Kidney (tissue), 14 donors: Measurements from ENCODE around the gene ANO6. TPM values are rescaled to one million over a fixed set of nuclear protein-coding genes. Genes with fewer than 3 reads are reported as not detected.

ENCODE experiments used
- DNase-seq, 5 donors: peaks; one replicate each; pipeline ENCODE4 v3.0.0-alpha.2; 2013 to 2020
- FAIRE-seq: peaks from 2 replicates; lab custom pipeline; 2012; peaks lifted over from hg19 to GRCh38; lab: Jason Lieb, UNC
- H3K27ac ChIP-seq, 2 donors: one replicate each; pipeline ENCODE4 v1.7.0; 2013; ENCODE audit warnings: low read depth in 2 of 2, low read length in 2 of 2, inconsistent platforms in 1 of 2
- H3K27me3 ChIP-seq: one replicate; pipeline ENCODE4 v1.7.1; 2013; ENCODE audit warnings: low read length, inconsistent platforms; ENCODE audit not compliant: control insufficient read depth, insufficient read depth
- H3K36me3 ChIP-seq, 3 donors: one replicate each; pipeline versions ENCODE4 v1.7.0 to v1.7.1; 2013; ENCODE audit warnings: low read length in 3 of 3, control low read depth in 1 of 3, inconsistent platforms in 1 of 3; ENCODE audit not compliant: insufficient read depth in 3 of 3, control insufficient read depth in 2 of 3
- H3K4me1 ChIP-seq, 3 donors: one replicate each; pipeline versions ENCODE4 v1.7.0 to v1.7.1; 2013; ENCODE audit warnings: low read length in 3 of 3, inconsistent platforms in 1 of 3, low read depth in 1 of 3; ENCODE audit not compliant: control insufficient read depth in 2 of 3, insufficient read depth in 2 of 3
- H3K4me3 ChIP-seq, 3 donors: one replicate each; pipeline versions ENCODE4 v1.7.0 to v1.8.1; 2013; ENCODE audit warnings: low read length in 3 of 3, control low read depth in 1 of 3, inconsistent platforms in 1 of 3
- H3K9ac ChIP-seq, 3 donors: one replicate each; pipeline versions ENCODE4 v1.7.0 to v1.7.1; 2013; ENCODE audit warnings: low read length in 3 of 3, control low read depth in 1 of 3, inconsistent platforms in 1 of 3
- H3K9me3 ChIP-seq, 3 donors: one replicate each; pipeline versions ENCODE4 v1.7.0 to v1.7.1; 2013; ENCODE audit warnings: low read length in 3 of 3, control low read depth in 1 of 3, inconsistent platforms in 1 of 3; ENCODE audit not compliant: control insufficient read depth in 2 of 3, insufficient read depth in 1 of 3
- intact Hi-C: fragments of 100-400 bp; cut with DNase I; formaldehyde crosslinking; loops from one replicate; pipeline ENCODE4 v1.11.1; 2022
- polyA plus RNA-seq: library from polyadenylated mRNA; stranded (reverse); fragments of 350-450 nt; fragmentation: Illumina TruSeq; extraction: RNeasy Lipid Tissue Mini Kit (QIAGEN cat#74804); gene quantifications from one replicate; pipeline ENCODE4 v1.2.3, GENCODE V29; 2014; ENCODE audit warnings: low read depth, low replicate concordance; ENCODE audit not compliant: insufficient read depth
- total RNA-seq: library from RNA; stranded (reverse); fragmentation: NEBNext Ultra II Directional; extraction: Animal tissue kit (Norgen Biotek cat#: 25700); gene quantifications from one replicate; pipeline ENCODE4 v1.2.1, GENCODE V29; 2021
- TF ChIP-seq, protein P1 (sequence below): IDR thresholded peaks from 3 replicates; pipeline ENCODE4 v1.5.1; 2012; ENCODE audit warnings: mild to moderate bottlenecking, moderate library complexity, borderline replicate concordance; ENCODE audit not compliant: insufficient read depth; ENCODE audit errors: extremely low read depth
- donor health status: control.
- donor health status: control.
- donor health status: control.
- donor health status: control.
- donor health status: control.
- donor health status: DM: yes; HTN: yes; CAD: no.
- donor health status: Normal renal cell carcinoma (clear cell type).

The ANO6 gene
- total and polyA plus RNA-seq, 2 donors from 2014 or later = 17.2 to 46.3 TPM

DNA sequence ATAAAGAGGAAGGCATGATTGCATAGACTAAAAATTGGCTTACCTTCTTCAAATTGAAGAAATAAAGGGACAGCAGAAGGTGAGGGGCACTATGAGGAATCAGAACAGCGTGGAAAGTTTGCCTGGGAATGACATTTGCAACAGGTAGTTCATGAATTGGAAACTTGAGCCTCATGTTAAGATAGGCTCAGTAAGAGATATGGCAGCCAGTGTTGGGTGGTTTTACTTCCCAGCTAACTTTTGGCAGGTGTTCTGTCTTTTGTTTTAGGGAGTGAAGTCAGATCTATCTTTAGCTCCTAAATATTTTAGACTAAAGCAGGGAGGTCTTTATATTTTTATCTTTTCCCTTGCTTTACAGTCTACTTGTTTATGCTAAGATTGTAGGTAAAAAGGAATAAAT is 122.4 kb downstream of the ANO6 start:
- FAIRE-seq (no peak), DNase-seq (no peak)
- Histone ChIP-seq H3K27me3 (no peaks in the 10 kb centered on the region), H3K27ac (no peak overlapping the region), H3K4me1 (no peaks in the 10 kb centered on the region), H3K36me3 (no peaks in the 10 kb centered on the region), H3K9ac (no peak overlapping the region), H3K4me3 (no peak overlapping the region), H3K9me3 (no peaks in the 10 kb centered on the region)
- TF ChIP-seq, protein P1, sequence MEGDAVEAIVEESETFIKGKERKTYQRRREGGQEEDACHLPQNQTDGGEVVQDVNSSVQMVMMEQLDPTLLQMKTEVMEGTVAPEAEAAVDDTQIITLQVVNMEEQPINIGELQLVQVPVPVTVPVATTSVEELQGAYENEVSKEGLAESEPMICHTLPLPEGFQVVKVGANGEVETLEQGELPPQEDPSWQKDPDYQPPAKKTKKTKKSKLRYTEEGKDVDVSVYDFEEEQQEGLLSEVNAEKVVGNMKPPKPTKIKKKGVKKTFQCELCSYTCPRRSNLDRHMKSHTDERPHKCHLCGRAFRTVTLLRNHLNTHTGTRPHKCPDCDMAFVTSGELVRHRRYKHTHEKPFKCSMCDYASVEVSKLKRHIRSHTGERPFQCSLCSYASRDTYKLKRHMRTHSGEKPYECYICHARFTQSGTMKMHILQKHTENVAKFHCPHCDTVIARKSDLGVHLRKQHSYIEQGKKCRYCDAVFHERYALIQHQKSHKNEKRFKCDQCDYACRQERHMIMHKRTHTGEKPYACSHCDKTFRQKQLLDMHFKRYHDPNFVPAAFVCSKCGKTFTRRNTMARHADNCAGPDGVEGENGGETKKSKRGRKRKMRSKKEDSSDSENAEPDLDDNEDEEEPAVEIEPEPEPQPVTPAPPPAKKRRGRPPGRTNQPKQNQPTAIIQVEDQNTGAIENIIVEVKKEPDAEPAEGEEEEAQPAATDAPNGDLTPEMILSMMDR = no peak
- intact Hi-C loops = no loop called here

DNA sequence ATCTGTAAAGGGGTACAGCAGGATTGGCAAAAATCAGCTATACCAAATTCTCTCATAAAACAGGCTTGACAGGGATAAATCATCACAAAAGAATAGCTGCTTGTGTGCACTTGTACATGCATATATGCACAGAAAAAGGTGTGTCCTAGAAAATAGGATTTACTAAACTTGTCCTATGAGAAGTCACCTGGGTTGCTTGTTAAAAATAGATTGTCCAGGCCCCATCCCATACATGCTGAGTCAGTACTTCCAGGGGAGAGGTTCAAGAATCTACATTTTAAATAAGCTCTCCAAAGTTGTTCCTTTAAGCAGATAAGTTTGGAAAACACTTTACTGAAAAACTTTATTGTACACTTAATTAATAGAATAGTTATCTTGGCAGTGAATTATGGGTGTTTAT is 123.1 kb downstream of the ANO6 start:
- DNase-seq = no peak
- no peak overlapping the region for H3K9ac ChIP-seq

DNA sequence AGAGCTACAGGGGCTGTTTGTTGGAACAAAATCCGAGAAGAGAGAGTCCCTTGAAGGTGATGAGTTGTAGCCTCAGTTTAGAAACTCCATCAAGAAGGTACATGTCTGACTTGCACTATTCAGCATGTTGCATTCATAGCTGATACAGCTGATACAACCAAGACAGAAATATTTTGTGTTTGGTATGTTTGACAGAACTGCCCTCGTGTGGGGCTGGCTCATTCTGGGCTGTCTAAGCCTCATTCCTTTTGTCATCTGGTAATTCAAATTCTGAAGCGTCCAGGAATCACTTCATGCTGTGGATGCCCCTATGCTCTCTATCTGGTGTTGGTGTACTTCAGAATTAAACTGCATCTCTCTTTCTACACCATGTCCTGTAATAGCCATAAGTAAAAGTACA is 126.3 kb downstream of the ANO6 start:
- Histone ChIP-seq H3K9me3 (no peaks in the 10 kb centered on the region), H3K4me1 (no peaks in the 10 kb centered on the region), H3K4me3 (no peak overlapping the region), H3K27ac (no peak overlapping the region), H3K36me3 (no peaks in the 10 kb centered on the region), H3K27me3 (no peaks in the 10 kb centered on the region), H3K9ac (no peak overlapping the region)
- DNase-seq (no peak), FAIRE-seq (no peak)
- intact Hi-C loops = no loop called here
- TF ChIP-seq, protein P1 = no peak

More for the DNA sequence above, 123.1 kb downstream of the ANO6 start:
- intact Hi-C loops = no loop called here
- Histone ChIP-seq H3K4me3 (no peak overlapping the region), H3K36me3 (no peaks in the 10 kb centered on the region), H3K27ac (no peak overlapping the region), H3K4me1 (no peaks in the 10 kb centered on the region), H3K27me3 (no peaks in the 10 kb centered on the region), H3K9me3 (no peaks in the 10 kb centered on the region)
- FAIRE-seq = no peak
- TF ChIP-seq, protein P1 = no peak

DNA sequence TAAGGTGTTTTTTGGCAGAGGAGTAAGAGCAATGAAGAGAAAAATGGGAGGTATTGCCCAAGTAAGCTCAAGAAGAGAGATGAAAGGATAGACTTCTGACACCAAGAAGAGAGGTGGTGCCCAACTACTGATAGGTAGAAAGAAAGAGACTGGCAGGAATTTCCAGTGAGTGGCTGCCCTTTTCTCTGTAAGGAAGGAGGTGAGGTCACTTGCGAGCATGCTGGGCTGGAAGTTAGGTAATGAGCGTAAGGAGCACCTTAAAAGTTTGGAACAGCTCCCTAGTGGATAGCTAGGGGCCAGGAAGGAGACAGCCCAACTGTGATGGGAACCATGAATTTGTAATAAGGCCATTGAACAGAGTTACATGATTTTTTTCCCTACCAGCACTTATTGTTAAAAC is 127.0 kb downstream of the ANO6 start:
- H3K9ac ChIP-seq = no peak overlapping the region
- no peaks in the 10 kb centered on the region for H3K4me1 ChIP-seq
- no peaks in the 10 kb centered on the region for H3K27me3 ChIP-seq
- TF ChIP-seq, protein P1 = no peak
- FAIRE-seq (no peak), DNase-seq (no peak)
- no peak overlapping the region for H3K27ac ChIP-seq
- no peak overlapping the region for H3K4me3 ChIP-seq
- no peaks in the 10 kb centered on the region for H3K9me3 ChIP-seq
- intact Hi-C loops = no loop called here
- no peaks in the 10 kb centered on the region for H3K36me3 ChIP-seq
